Activated T-helper 17 cell treated with anti-CD3 and anti-CD28 coated beads, Interleukin-2, amount 50 U/mL, for 72 hours (primary cell): Measurements from ENCODE around the gene BICD2. TPM values are rescaled to one million over a fixed set of nuclear protein-coding genes. Genes with fewer than 3 reads are reported as not detected.

ENCODE experiments used
- ATAC-seq: fragments of 150-1000 bp; cut with Tn5 transposase; replicated peaks from 2 replicates; pipeline ENCODE4 v1.10.0; 2021; ENCODE audit warnings: mild to moderate bottlenecking, moderate library complexity
- H3K27ac Mint-ChIP-seq: one replicate; pipeline ENCODE4 v1.8.0; 2022; ENCODE audit warnings: mixed read lengths
- H3K27me3 Mint-ChIP-seq: one replicate; pipeline ENCODE4 v1.8.0; 2022; ENCODE audit warnings: mixed read lengths
- H3K36me3 Mint-ChIP-seq: one replicate; pipeline ENCODE4 v1.8.0; 2022; ENCODE audit warnings: low read depth, mild to moderate bottlenecking, mixed read lengths
- H3K4me1 Mint-ChIP-seq: one replicate; pipeline ENCODE4 v1.8.0; 2022; ENCODE audit warnings: mixed read lengths
- H3K4me3 Mint-ChIP-seq: one replicate; pipeline ENCODE4 v1.8.0; 2022; ENCODE audit warnings: mild to moderate bottlenecking, mixed read lengths
- H3K9me3 Mint-ChIP-seq: one replicate; pipeline ENCODE4 v1.8.0; 2022; ENCODE audit warnings: mixed read lengths
- total RNA-seq, 2 donors: library from RNA; stranded (reverse); gene quantifications; one replicate each; pipeline ENCODE4 v1.2.3, GENCODE V29; 2022

BICD2 gene
- total RNA-seq, 2 donors from 2014 or later, result 14.2 to 24.9 TPM

- Mint-ChIP-seq H3K27ac (peak overlapping the region; percentile 66), H3K36me3 (peaks cover 22% of the 10 kb centered on the region), H3K9me3 (no peaks in the 10 kb centered on the region), H3K27me3 (no peaks in the 10 kb centered on the region), H3K4me1 (peaks cover 14% of the 10 kb centered on the region), H3K4me3 (no peak overlapping the region)
- no peak for ATAC-seq
Measured at GRCh38 chr9:92730897-92731296, 33.7 kb downstream of the BICD2 start.

- H3K4me1 Mint-ChIP-seq, result peaks cover 11% of the 10 kb centered on the region
- ATAC-seq, result no peak
- H3K4me3 Mint-ChIP-seq, result no peak overlapping the region
- H3K9me3 Mint-ChIP-seq, result no peaks in the 10 kb centered on the region
- peaks cover 22% of the 10 kb centered on the region for H3K36me3 Mint-ChIP-seq
- H3K27me3 Mint-ChIP-seq, result no peaks in the 10 kb centered on the region
- peak overlapping the region; percentile 28 for H3K27ac Mint-ChIP-seq
Measured at GRCh38 chr9:92729735-92730155, 34.9 kb downstream of the BICD2 start.

GRCh38 chr9:92728831-92729734 is 35.5 kb downstream of the BICD2 start:
- H3K4me3 Mint-ChIP-seq, result no peak overlapping the region
- peaks cover 22% of the 10 kb centered on the region for H3K36me3 Mint-ChIP-seq
- no peaks in the 10 kb centered on the region for H3K9me3 Mint-ChIP-seq
- no peaks in the 10 kb centered on the region for H3K27me3 Mint-ChIP-seq
- H3K4me1 Mint-ChIP-seq, result peaks cover 11% of the 10 kb centered on the region
- ATAC-seq, result no peak
- no peak overlapping the region for H3K27ac Mint-ChIP-seq

- Mint-ChIP-seq H3K36me3 (peaks cover 26% of the 10 kb centered on the region), H3K4me3 (no peak overlapping the region), H3K9me3 (no peaks in the 10 kb centered on the region), H3K27me3 (no peaks in the 10 kb centered on the region), H3K4me1 (peaks cover 11% of the 10 kb centered on the region), H3K27ac (peak overlapping the region; percentile 80)
- no peak for ATAC-seq
Measured at GRCh38 chr9:92727716-92728700, 36.6 kb downstream of the BICD2 start.

GRCh38 chr9:92726971-92727715 is 37.5 kb downstream of the BICD2 start:
- Mint-ChIP-seq H3K4me3 (no peak overlapping the region), H3K9me3 (no peaks in the 10 kb centered on the region), H3K27ac (peak overlapping the region; percentile 80), H3K4me1 (peaks cover 9% of the 10 kb centered on the region), H3K27me3 (no peaks in the 10 kb centered on the region), H3K36me3 (peaks cover 27% of the 10 kb centered on the region)
- ATAC-seq, result no peak

GRCh38 chr9:92726348-92726747 is 38.3 kb downstream of the BICD2 start:
- ATAC-seq, result no peak
- Mint-ChIP-seq H3K9me3 (no peaks in the 10 kb centered on the region), H3K27me3 (no peaks in the 10 kb centered on the region), H3K4me1 (peaks cover 2% of the 10 kb centered on the region), H3K36me3 (peaks cover 35% of the 10 kb centered on the region), H3K4me3 (no peak overlapping the region), H3K27ac (peak overlapping the region; percentile 80)

GRCh38 chr9:92725766-92726165 is 38.9 kb downstream of the BICD2 start:
- no peak overlapping the region for H3K4me3 Mint-ChIP-seq
- H3K27ac Mint-ChIP-seq, result peak overlapping the region; percentile 80
- no peaks in the 10 kb centered on the region for H3K9me3 Mint-ChIP-seq
- H3K4me1 Mint-ChIP-seq, result peaks cover 2% of the 10 kb centered on the region
- no peak for ATAC-seq
- no peaks in the 10 kb centered on the region for H3K27me3 Mint-ChIP-seq
- H3K36me3 Mint-ChIP-seq, result peaks cover 41% of the 10 kb centered on the region

GRCh38 chr9:92725266-92725545 is 39.4 kb downstream of the BICD2 start:
- H3K4me3 Mint-ChIP-seq, result no peak overlapping the region
- peak overlapping the region; percentile 80 for H3K27ac Mint-ChIP-seq
- peaks cover 46% of the 10 kb centered on the region for H3K36me3 Mint-ChIP-seq
- H3K9me3 Mint-ChIP-seq, result no peaks in the 10 kb centered on the region
- peaks cover 5% of the 10 kb centered on the region for H3K4me1 Mint-ChIP-seq
- no peak for ATAC-seq
- no peaks in the 10 kb centered on the region for H3K27me3 Mint-ChIP-seq

GRCh38 chr9:92724528-92725265 is 39.9 kb downstream of the BICD2 start:
- Mint-ChIP-seq H3K9me3 (no peaks in the 10 kb centered on the region), H3K4me3 (no peak overlapping the region), H3K27me3 (no peaks in the 10 kb centered on the region), H3K4me1 (peaks cover 5% of the 10 kb centered on the region), H3K27ac (peak overlapping the region; percentile 11), H3K36me3 (peaks cover 52% of the 10 kb centered on the region)
- no peak for ATAC-seq

GRCh38 chr9:92723801-92724323 is 40.8 kb downstream of the BICD2 start:
- Mint-ChIP-seq H3K9me3 (no peaks in the 10 kb centered on the region), H3K27me3 (no peaks in the 10 kb centered on the region), H3K4me1 (peaks cover 5% of the 10 kb centered on the region), H3K36me3 (peaks cover 60% of the 10 kb centered on the region), H3K27ac (peak overlapping the region; percentile 11), H3K4me3 (no peak overlapping the region)
- no peak for ATAC-seq

GRCh38 chr9:92723299-92723625 is 41.4 kb downstream of the BICD2 start:
- H3K9me3 Mint-ChIP-seq, result no peaks in the 10 kb centered on the region
- no peak overlapping the region for H3K27ac Mint-ChIP-seq
- peaks cover 65% of the 10 kb centered on the region for H3K36me3 Mint-ChIP-seq
- H3K4me1 Mint-ChIP-seq, result peaks cover 5% of the 10 kb centered on the region
- no peak for ATAC-seq
- no peak overlapping the region for H3K4me3 Mint-ChIP-seq
- H3K27me3 Mint-ChIP-seq, result no peaks in the 10 kb centered on the region

GRCh38 chr9:92722386-92723298 is 42.0 kb downstream of the BICD2 start:
- Mint-ChIP-seq H3K27me3 (no peaks in the 10 kb centered on the region), H3K36me3 (peaks cover 61% of the 10 kb centered on the region), H3K9me3 (no peaks in the 10 kb centered on the region), H3K27ac (no peak overlapping the region), H3K4me1 (peaks cover 5% of the 10 kb centered on the region), H3K4me3 (no peak overlapping the region)
- ATAC-seq, result no peak

- ATAC-seq, result no peak
Measured at GRCh38 chr9:92721548-92721947, 43.1 kb downstream of the BICD2 start.

More at GRCh38 chr9:92721548-92721947, 43.1 kb downstream of the BICD2 start:
- Mint-ChIP-seq H3K4me1 (peaks cover 5% of the 10 kb centered on the region), H3K36me3 (peaks cover 58% of the 10 kb centered on the region), H3K4me3 (no peak overlapping the region), H3K27me3 (no peaks in the 10 kb centered on the region), H3K9me3 (no peaks in the 10 kb centered on the region), H3K27ac (no peak overlapping the region)
